Activated gamma-delta T cell treated with anti-CD3 and anti-CD28 coated beads, Interleukin-2, amount 50 U/mL, for 16 hours (primary cell): Measurements from ENCODE around the gene GRK4.
A peak's percentile ranks its signal among the peaks of the same experiment; 100 is the strongest.
"Not testable (repeated sequence)": the region's sequence is repeated elsewhere in the genome, so short reads cannot be mapped to it uniquely, and the experiment has no call there.

Experiments
- DNase-seq: peaks from one replicate; pipeline ENCODE4 v3.0.0-alpha.2; 2020; ENCODE audit warnings: low read depth

The GRK4 gene

DNA sequence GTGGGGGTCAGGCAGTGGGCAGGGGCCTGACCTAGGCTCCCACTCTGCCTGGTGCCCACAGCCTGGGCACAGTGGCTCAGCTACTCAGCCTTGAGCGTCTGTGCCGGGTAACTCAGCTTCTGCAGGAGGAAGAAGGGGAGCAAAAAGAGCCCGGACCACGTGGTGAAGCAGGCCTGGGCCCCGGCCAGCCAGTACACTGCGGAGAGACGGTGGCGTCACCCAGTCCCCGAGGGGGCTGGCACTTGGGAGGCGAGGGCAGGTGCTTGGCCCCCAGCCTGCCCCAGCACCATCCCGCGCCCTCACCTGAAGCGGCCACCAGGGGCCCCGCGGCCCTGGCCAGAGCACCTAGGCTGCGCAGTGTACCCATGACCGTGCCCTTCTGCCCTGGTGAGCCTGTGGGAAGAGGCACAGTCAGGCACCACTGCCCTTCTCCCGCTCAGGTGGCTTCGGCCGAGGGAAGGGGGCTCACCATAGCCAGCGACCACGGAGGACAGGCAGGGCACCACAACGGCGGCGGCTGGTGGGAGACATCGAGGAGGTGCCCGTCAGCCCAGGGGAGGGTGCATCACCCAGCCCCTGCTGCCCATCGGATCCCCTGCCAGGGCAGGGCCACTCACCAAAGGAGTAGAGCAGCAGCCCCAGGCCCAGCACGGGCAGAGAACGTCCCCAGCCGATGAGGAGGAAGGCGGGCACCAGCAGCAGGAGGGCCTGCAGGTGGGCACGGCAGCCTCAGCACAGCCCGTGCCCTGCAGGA, 32.4 kb upstream of the GRK4 start:
- no peak for DNase-seq

DNA sequence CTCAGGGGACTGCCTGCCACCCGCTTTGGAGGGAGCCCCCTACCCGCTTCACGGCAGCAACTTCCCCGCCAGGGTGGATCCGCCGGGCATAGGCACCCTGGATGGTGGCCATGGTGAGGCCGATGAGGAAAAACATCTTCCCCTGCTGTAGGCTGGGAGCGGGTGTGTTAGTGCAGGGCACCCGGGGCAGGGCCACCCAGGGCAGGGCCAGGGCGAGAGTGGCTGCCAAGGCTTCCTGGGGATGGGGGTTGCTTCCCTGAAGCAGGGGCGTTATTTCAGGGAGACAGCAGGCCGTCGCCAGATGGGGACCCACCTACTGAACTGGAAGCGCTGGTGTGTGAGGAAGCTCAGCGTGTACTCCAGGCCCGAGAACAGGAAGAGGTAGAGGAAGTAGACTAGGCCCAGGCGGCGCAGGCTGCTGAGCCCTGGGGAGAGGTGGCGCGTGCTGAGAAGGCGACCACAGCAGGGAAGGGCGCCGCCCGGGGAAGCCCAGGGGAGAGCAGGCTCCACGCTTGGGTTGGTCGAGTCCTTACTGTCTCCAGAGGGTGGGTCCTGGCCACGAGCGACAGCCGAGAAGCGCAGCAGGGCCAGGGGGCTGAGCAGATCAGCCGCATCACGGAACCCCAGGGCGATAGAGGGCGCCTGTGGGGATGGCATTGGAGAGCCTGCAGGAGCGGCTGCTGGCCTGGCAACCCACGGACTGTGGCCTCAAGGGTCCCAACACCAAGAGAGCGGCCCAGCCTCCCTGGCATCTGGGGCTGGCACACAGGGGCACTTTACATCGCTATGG, 31.7 kb upstream of the GRK4 start:
- no peak for DNase-seq

DNA sequence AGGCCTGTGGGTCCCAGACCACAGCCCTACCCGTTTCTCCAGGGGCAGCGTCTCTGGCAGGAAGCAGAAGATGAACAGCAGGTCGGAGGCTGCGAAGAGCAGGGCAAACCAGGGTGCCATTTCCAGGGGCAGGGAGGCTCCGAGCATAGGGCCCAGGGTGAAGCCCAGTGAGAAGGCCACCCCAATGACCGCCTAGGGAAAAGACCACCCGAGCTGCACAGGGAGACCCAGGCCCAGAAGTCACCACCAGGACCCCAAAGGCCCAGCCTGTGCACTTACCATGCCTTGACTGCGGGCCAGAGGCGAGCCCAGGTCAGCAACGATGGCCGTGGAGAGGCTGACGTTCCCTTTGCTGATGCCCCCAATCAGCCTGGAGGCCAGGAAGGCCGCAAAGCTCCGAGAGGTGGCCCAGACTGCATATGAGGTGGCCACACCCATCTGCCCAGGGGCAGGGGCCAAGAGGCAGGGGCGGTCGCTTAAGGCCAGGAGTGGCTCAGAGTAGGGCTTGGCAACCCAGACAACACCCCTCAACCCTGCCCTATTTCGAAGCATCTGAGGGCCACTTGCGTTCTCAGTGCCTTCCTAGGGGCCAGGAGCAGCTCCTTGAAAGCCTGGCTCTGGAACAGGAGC, 30.9 kb upstream of the GRK4 start:
- DNase-seq: no peak

DNA sequence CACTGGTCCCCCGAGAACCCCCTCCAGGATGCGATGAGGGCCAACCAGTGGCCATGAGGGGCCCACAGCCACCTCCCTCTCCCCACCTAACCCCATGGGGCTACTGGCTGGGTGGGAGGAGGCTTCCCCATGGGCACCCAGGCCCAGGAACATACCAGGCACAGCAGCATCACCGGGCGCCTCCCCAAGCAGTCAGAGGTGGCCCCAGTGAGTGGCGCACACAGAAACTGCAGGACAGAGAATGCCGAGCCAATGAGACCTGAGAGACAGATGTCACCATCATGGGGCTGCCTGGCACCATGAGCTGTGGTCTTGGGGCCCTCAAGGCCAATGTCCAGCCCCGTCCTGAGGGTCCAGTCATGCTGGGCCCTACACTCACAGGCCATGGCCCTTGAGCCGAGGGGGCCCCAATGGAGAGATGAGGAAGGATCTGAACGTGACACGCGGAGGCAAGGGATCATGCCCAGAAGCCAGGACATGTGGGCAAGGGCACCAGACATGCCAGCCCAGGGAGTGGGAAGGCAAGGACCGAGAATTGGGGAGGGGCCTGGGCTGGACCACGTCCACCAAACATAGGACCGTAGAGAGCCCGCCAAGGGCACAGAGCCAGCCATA, 30.3 kb upstream of the GRK4 start:
- DNase-seq: no peak

DNA sequence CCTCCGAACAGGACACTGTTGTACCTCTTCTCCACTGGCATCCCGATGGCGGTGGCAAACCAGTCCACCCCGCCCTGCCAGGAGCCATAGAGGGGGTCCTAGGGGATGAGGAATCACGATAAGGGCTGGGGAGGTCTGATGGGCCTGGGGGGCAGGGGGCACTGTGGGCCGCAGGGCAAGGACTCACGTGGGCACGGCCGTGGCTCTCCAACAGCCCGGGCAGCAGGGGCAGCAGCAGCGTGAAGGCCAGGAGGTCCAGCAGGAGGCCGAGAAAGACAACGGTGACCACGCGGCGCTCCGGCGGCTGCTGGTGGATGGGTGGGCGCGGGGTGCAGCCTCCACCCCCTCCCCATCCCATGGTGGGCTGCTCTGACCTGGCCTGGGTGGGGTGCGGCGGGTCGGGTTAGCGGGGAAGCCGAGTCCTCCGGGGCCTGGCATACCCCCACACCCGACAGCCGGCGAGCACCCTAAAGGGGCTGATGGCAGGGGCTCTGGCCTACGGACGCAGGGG, 29.8 kb upstream of the GRK4 start:
- DNase-seq: no peak

DNA sequence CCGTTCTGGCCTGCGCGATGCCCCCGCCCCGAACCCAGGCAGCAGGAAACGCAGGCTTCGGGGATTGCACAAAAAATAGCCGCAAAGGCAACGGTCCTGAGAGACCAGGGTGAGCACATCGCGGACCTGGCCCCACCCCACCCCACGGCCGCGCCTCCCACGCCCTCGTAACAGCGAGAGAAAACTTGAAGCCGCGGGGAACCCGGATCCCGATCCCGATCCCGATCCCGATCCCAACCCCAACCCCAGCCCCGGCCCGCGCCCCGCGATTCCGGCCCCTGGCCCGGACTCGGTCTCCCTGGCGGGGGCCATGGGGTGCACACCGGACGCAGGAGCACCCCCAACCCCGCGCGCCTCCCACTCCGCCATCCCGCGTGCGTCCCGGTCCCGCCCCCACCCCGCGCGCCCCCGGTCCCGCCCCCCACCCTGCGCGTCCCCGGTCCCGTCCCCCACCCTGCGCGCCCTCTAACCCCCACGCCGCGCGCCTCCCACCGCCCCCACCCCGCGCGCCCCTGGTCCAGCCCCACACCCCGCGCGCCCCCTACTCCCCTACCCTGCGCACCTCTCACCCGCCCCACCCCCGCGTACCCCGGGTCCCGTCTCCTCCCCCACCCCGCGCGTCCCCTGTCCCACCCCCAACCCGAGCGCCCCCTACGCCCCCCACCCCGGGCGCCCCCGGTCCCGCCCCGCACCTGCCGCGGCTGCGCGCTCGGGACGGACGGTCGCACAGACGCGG, 29.1 kb upstream of the GRK4 start:
- DNase-seq: no peak

DNA sequence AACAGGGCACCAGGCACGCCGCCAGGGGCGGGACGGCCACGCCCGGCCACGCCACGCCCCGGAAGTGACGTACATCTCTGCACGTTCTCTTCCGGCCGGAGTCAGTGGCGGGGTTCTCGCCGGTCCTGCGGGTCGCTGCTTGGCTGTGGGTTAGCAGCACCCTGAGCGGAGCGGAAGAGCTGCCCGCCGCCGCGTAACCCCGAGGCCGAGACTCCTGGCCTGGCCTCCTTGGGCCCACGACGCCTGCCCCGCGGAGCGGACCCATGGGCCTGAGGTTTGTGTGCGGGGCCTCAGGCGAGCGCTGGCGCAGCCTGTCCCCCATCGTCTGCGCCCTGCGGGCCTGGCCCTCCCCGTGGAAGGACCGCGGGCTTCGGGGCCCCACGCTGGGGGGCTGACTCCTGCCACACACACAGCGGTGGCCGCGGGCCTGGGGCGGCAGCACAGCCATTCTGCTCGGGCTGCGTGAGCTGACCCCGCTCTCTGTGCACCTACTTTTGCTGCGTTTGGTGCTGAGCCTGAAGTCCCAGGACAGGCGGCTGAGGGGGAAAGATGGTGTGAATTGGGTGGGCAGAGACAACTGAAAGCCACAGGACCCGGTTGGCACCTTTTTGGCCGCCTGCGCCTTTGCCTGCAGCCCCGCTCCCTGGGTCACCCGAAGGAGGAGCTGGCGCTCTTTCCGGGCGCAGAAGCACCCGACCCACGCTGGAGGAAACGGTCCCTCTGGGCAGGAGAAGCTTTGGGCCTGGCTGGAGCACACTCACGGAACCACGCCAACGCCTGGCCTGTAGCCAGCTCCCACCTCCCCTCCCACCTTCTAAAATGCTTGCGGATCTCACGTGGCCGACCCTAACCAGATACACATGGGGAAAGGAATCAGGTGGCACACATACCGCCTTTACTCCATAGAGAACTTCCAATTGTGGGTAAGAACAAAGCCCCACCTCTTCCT, 28.3 kb upstream of the GRK4 start:
- peak; percentile 94 for DNase-seq

DNA sequence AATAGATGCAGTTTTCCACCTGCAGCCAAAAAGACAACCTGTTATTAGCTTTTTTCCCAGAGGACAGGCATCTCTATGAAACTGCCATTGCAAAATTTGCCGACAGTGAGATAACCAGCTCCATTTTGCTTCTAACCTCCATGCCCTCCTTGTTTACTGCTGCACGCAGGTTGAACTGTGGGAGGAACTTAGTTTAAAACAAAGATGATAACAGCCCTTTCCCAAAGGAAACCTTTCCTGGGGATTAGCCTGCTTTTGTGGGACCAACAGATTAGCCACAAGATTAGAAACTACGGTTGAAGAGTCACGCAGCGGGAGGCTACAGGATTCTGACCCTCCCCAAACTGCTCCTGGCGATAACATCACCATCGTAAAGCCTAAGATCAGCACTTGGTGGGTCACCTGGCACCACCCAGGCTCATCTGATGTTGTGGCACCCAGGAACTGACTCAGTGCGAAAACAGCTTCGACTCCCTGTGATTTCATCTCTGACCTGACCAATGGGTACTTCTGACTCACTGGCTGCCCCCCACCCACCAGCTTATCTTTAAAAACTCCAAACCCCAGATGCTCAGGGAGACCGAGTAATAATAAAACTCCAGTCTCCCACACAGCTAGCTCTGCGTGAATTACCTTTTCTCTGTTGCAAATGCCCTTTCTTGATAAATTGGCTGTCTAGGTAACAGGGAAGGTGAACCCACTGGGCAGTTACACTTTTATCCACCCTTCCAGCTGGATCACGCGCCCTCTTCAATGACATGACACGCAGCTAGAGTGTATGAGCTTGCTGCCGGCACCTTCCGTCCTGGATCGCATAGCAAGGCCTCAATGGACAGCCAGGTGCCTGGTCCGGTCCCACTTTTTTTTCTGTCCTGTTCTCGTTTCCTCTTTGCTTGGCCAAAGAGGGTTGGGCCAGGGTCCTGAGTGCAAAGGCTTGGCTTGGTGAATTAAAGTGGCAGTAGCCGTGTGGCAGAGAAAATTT, 27.3 kb upstream of the GRK4 start:
- DNase-seq: peak; percentile 54

DNA sequence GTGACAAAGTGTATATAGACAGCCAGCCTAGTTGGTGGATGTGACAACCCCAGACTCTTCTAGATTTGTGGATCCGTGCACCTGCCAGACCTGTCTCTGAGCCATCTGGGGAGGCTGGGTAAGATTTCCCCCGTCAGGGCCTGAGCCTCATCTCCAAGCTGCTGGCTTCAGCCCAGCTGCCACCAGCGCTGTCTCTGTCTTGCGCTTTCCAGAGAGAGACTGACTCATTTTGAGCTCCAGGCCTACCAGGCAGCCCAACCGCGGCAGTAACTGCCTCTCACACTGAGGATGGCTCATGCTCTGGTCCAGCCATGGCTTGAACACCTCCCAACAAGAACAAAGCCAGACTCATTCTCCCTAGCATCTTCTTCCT, 26.6 kb upstream of the GRK4 start:
- DNase-seq: no peak

DNA sequence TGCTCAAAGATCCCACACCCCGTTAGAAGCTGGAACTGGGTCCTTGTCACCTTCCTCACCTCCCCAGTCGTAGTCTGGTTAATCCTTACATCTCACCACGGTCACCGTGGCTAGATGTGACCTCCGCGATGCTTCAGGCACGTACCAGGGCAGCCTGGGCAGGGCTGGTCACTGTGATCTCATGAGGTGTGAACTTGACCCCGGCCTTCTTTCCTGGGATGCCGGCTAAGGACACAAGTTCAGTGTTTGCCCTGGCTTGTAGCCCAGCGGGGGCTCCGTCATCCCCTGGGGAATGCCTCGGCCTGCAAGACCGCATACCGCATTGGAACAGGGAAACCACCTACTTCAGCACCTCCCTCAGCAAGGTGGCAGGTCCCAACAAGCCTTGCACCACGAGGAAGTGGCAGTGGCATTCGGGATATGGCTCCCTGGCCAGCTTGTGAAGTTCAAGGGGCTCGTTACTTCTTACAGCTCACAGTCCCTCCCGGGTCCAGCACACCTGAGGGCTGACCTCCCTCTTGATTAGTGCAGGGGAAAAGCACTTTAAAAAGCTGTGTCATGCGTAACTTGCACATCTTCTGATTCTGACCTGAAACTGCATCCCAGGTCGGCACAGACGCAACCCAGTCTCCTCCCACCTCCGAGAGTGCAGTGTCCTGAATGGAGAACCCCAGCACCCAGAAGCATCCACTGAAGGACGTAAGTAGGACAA, 26.1 kb upstream of the GRK4 start:
- DNase-seq: no peak

DNA sequence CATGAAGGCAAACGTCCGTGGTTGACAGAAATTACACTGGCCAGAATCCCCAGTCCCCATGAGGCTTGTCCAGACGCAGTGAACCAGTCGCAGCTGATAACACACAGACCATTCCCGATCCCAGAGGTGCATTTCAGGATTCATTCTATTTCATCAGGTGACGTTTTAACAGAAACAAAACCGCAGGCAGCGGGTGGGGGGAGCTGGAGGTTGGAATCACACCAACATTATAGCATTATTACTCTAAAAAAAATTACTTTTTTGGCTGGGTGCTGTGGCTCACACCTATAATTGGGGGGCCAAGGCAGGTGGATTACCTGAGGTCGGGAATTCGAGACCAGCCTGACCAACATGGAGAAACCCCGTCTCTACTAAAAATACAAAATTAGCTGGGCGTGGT, 25.4 kb upstream of the GRK4 start:
- no peak for DNase-seq

DNA sequence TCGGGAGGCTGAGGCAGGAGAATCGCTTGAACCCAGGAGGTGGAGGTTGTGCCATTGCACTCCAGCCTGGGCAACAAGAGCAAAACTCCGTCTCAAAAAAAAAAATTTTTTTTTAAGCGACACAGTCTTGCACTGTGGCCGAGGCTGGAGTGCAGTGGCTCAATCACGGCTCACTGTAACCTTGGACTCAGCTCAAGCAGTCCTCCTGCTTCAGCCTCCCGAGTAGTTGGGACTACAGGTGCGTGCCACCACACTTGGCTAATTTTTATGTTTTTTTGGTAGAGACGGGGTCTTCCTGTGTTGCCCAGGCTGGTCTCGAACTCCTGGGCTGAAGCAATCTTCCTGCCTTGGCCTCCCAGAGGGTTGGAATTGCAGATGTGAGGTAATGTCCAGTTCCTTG, 25.0 kb upstream of the GRK4 start:
- not testable (repeated sequence) for DNase-seq

DNA sequence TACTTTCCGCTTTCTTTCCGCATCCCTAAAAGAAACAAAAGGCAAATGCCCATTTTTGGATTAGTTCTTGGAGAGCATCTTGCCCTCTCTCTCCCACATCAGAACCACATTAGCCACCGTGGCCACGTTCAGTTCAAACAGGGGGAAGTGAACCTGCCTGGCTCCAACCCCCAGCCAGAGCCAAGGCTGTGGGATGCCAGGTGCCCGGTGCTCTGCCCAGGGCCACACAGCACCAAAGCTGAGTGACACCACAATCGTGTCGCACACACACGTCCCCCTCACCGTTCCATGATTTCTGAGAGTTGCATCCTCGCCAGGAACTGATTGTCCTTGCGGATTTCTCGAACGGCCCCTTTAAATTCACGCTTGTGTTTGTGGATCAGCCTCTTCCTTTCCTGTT, 24.5 kb upstream of the GRK4 start:
- no peak for DNase-seq

DNA sequence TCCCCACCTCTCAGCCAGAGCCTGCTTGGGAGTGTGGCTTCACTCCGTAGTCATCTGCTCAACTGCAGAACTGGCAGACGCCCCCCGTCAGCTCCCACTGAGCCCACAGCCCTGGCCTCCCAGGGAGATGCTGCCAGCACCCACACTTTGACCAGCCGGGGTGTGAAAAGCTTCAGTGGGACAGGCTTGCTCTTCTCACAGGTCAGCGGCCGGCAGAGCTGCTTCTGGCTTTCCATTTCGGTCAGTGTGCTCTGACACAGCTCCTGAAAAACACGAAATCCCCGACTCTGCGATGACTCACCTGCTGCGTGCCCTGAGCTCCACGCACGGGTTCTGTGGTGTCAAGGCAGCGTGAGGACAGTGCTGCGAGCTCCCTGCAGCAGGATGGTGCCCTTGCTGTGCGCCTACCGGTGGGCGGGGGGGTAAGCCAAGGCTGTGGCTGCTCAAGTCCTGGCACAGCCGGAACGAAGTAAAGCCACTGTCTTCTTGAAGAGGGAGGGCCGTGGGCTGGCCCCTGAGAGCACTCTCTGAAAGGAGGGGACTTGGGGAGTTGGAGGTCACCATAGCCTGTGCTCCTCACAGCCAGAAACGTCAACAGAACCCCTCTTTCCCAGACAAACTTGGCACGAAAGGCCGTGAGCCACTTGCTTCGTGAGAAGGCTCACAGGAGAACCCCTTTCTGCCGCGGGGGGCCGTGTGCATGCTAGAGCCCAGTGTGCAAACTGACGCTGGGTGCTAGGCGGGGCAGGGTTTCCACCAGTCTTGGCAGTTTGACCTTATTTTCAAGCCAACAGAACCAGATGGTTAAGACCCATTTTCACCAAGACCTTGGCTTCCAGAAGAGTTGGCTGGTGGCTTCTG, 23.8 kb upstream of the GRK4 start:
- DNase-seq: no peak

DNA sequence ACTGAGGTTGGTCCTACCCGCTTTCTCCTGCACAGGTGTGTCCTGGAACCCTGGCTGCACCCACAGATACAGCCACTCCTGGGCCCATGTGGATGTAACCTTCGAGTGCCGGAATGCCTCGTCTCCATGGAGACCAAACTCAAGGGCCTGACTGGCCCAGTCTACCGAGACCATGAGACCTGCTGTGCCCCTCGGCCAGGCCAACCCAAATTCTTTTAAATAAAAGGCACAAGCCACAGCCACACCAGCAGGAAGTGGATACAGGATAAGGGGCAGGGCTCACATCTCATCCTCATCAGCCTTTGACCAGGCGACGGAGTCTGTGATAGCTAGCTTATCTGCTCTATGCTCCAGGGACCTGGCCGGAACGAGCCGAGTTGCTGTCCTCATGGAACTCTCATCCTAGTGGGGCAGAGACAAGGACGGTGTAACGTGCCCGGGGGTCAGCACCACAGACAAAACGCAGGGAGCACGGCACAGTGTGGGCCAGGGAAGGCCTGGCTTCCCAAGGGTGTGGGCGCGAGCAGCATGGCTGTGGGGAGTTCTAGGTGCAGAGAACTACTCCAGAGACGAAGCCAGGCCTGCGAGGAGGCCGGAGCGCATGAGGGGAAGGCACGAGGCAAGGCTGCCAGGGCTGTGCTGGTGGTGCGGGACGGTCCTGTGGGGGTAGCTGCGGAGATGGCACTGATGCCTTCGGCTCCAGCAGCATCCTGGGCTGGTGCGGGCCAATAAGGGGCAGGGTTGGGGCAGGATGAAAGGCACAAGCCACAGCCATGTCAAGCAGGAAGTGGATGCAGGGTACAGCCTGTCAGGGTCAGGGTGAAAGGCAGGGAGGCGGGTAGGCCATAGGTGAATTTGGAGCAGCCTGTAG, 22.9 kb upstream of the GRK4 start:
- no peak for DNase-seq

DNA sequence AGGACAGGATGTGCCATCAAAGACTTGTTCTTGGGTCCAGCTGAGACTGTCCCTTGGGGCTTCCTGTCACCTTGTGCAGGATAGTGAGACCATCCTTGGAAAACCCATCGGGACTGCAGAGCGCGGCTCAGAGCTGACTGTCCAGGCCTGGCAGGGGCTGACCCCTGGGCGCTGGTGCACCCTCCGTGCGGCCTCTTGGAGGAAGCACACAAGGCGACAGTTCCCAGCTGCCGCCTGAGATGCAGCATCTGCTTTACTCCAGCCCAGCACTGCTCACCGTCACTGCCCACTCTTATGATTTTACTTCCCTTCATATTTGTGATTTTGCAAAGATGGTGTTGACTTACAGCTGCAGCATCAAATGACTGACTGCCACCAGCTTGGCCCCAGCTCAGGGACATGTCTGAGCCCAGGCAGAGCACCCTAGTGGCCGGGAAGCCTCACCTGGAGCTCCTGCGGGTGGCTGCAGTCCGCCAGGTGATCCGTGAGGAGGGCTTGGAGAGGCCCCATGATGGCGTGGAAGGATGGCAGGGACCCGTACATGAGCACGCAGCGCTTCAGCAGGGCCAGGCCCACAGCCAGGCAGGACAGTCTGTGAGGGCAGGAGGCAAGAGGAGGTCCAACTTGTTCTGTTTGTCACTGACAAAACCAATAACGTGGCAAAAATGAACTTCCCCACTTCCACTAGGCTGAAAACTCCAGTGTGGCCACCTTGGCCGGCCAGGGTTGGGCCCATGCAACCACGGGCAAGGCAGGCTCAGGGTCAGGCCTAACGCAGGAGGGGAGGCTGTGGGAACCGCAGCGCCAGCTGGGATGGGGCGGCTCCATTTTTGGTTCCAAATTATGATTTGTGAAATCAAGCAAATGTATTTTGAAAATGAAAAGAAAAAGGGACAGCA, 22.0 kb upstream of the GRK4 start:
- DNase-seq: no peak
